Caki2 (cell line): ENCODE data around the gene METTL22. TPM values are rescaled to one million over a fixed set of nuclear protein-coding genes. Genes with fewer than 3 reads are reported as not detected.

Experiments
- DNase-seq: peaks from one replicate; pipeline ENCODE4 v3.0.0-alpha.2; 2015; ENCODE audit warnings: low read depth
- in situ Hi-C: cut with HindIII; loops from 2 replicates; pipeline ENCODE4 v1.10.0; 2016; ENCODE audit warnings: low sequenced_read_pairs, low pct_unique_long_range_greater_than_20kb, mixed read lengths
- total RNA-seq: library from RNA; depleted of rRNA; stranded (reverse); fragments of >200 nt; shearing (Covaris generic); gene quantifications from 2 replicates; pipeline ENCODE4 v1.2.3, GENCODE V29; 2014; ENCODE audit warnings: low replicate concordance

The METTL22 gene
- total RNA-seq, 1 experiment from 2014 or later = 44.9 TPM

GRCh38 chr16:8589900-8590688, 31.4 kb upstream of the METTL22 start, which contains the start of gene TMEM114:
TSS of gene TMEM114 (minus strand) at chr16:8590511. CDS start at chr16:8589838, 673 bp downstream.
- in situ Hi-C loops = no loop called here
- no peak for DNase-seq

GRCh38 chr16:8590811-8591210, 30.7 kb upstream of the METTL22 start:
- in situ Hi-C loops = no loop called here
- no peak for DNase-seq

- in situ Hi-C loops = no loop called here
- no peak for DNase-seq
Observed at GRCh38 chr16:8591451-8591850, 30.0 kb upstream of the METTL22 start.

- no peak for DNase-seq
- in situ Hi-C loops = no loop called here
Observed at GRCh38 chr16:8594149-8594666, 27.3 kb upstream of the METTL22 start.

- DNase-seq = no peak
- in situ Hi-C loops = no loop called here
Observed at GRCh38 chr16:8595783-8596182, 25.7 kb upstream of the METTL22 start.

GRCh38 chr16:8596581-8596980, 24.9 kb upstream of the METTL22 start:
- in situ Hi-C loops = no loop called here
- no peak for DNase-seq

GRCh38 chr16:8600144-8600775, 21.2 kb upstream of the METTL22 start:
- in situ Hi-C loops = no loop called here
- no peak for DNase-seq

- in situ Hi-C loops = no loop called here
- DNase-seq = no peak
Observed at GRCh38 chr16:8605554-8605953, 15.9 kb upstream of the METTL22 start.

- in situ Hi-C loops = no loop called here
Observed at GRCh38 chr16:8607214-8607613, 14.3 kb upstream of the METTL22 start.

GRCh38 chr16:8611122-8611521, 10.4 kb upstream of the METTL22 start:
- in situ Hi-C loops = no loop called here
- DNase-seq = no peak

More at GRCh38 chr16:8607214-8607613, 14.3 kb upstream of the METTL22 start:
- no peak for DNase-seq

- DNase-seq = no peak
- in situ Hi-C loops = no loop called here
Observed at GRCh38 chr16:8611886-8612600, 9.5 kb upstream of the METTL22 start.

GRCh38 chr16:8614435-8615029, 7.0 kb upstream of the METTL22 start:
- in situ Hi-C loops = no loop called here
- peak; percentile 68 for DNase-seq

- no peak for DNase-seq
- in situ Hi-C loops = no loop called here
Observed at GRCh38 chr16:8619671-8620370, 1.7 kb upstream of the METTL22 start.

GRCh38 chr16:8620535-8620934, 963 bp upstream of the METTL22 start:
- in situ Hi-C loops = no loop called here
- DNase-seq = no peak

- no peak for DNase-seq
- in situ Hi-C loops = no loop called here
Observed at GRCh38 chr16:8621222-8621571, 301 bp upstream of the METTL22 start.

- DNase-seq = no peak
- in situ Hi-C loops = no loop called here
Observed at GRCh38 chr16:8622315-8622656, 788 bp downstream of the METTL22 start.

GRCh38 chr16:8623634-8624033, 2.1 kb downstream of the METTL22 start:
- no peak for DNase-seq
- in situ Hi-C loops = no loop called here

GRCh38 chr16:8625491-8626087, 4.1 kb downstream of the METTL22 start:
- no peak for DNase-seq
- in situ Hi-C loops = no loop called here
